ENCODE measurements around the gene CKAP4.

CKAP4 gene

GRCh38 chr12:106233011-106233410, 14.8 kb downstream of the CKAP4 start:
- DNase-seq, result no peak
- no peaks in the 10 kb centered on the region for H3K9me3 ChIP-seq (replicated peaks; ENCODE audit: insufficient read depth, low read length)
- H3K36me3 ChIP-seq (replicated peaks; ENCODE audit: insufficient read depth, low read length), result no peaks in the 10 kb centered on the region
- TF ChIP-seq EZH2 (optimal IDR thresholded peaks at IDR 0.05; ENCODE audit: low read depth, low read length) (no peak), EZH2phosphoT487 (IDR thresholded peaks at IDR 0.05; ENCODE audit: low read length) (no peak)
- TF ChIP-seq, protein P1, sequence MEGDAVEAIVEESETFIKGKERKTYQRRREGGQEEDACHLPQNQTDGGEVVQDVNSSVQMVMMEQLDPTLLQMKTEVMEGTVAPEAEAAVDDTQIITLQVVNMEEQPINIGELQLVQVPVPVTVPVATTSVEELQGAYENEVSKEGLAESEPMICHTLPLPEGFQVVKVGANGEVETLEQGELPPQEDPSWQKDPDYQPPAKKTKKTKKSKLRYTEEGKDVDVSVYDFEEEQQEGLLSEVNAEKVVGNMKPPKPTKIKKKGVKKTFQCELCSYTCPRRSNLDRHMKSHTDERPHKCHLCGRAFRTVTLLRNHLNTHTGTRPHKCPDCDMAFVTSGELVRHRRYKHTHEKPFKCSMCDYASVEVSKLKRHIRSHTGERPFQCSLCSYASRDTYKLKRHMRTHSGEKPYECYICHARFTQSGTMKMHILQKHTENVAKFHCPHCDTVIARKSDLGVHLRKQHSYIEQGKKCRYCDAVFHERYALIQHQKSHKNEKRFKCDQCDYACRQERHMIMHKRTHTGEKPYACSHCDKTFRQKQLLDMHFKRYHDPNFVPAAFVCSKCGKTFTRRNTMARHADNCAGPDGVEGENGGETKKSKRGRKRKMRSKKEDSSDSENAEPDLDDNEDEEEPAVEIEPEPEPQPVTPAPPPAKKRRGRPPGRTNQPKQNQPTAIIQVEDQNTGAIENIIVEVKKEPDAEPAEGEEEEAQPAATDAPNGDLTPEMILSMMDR (IDR thresholded peaks at IDR 0.05; ENCODE audit: low read length), result no peak
- no peaks in the 10 kb centered on the region for H4K20me1 ChIP-seq (ENCODE audit: insufficient read depth, low read length)
- no peak overlapping the region for H2AFZ ChIP-seq (ENCODE audit: low read length)
- no peaks in the 10 kb centered on the region for H3K79me2 ChIP-seq (ENCODE audit: low read length)
- no peaks in the 10 kb centered on the region for H3F3A ChIP-seq (ENCODE audit: insufficient read depth, low read length)
- H3K4me2 ChIP-seq (ENCODE audit: low read depth, low read length), result no peak overlapping the region
- no peaks in the 10 kb centered on the region for H3K4me1 ChIP-seq (ENCODE audit: low read length)
- no peaks in the 10 kb centered on the region for H3K27me3 ChIP-seq (replicated peaks; ENCODE audit: insufficient read depth, low read length)
- H3K4me3 ChIP-seq (ENCODE audit: low read length), result no peak overlapping the region
- H3K9me2 ChIP-seq (replicated peaks; ENCODE audit: insufficient read depth, low read length), result no peaks in the 10 kb centered on the region
- H3K9ac ChIP-seq (ENCODE audit: low read length), result no peak overlapping the region
- H3K27ac ChIP-seq (ENCODE audit: low read length), result no peak overlapping the region

DNA sequence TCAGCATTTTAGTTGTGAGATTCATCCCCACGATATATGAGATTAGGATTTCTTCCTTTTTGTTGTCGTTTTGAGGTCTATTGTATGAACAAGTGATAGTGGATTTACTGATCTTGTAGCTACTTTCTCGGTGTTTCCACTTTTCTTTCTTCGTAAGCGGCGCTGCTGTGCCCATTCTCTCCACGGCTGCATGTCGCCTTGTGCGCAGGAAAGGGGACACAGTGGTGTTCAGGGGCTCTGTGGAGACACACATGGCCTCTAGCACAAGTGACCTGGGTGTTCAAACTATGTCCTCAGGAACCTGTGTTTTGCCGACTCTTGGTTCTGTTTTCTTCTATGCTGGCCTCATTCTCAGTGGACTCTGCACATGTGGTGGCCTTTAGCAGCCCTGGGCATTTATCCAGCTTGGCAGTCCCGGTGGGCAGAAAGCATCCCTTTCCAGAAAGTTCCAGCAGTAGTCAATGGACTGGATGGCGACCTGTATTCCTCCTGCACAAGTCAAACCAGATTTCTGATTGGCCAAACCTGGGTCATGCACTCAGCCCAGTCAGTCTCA, 18.7 kb downstream of the CKAP4 start:
- Histone ChIP-seq H3K79me2 (ENCODE audit: low read length) (no peaks in the 10 kb centered on the region), H2AFZ (ENCODE audit: low read length) (no peak overlapping the region), H3K9me2 (replicated peaks; ENCODE audit: insufficient read depth, low read length) (no peaks in the 10 kb centered on the region), H3K4me2 (ENCODE audit: low read depth, low read length) (no peak overlapping the region), H3K9me3 (replicated peaks; ENCODE audit: insufficient read depth, low read length) (no peaks in the 10 kb centered on the region), H3K9ac (ENCODE audit: low read length) (no peak overlapping the region), H3K27me3 (replicated peaks; ENCODE audit: insufficient read depth, low read length) (no peaks in the 10 kb centered on the region), H3K36me3 (replicated peaks; ENCODE audit: insufficient read depth, low read length) (no peaks in the 10 kb centered on the region), H3K4me1 (ENCODE audit: low read length) (0 out of 2 replicates have a peak, but pooled peaks cover 8% of the 10 kb centered on the region), H3K27ac (ENCODE audit: low read length) (no peak overlapping the region), H4K20me1 (ENCODE audit: insufficient read depth, low read length) (no peaks in the 10 kb centered on the region), H3F3A (ENCODE audit: insufficient read depth, low read length) (no peaks in the 10 kb centered on the region), H3K4me3 (ENCODE audit: low read length) (no peak overlapping the region)
- DNase-seq, result no peak
- TF ChIP-seq, protein P1 (IDR thresholded peaks at IDR 0.05; ENCODE audit: low read length), result no peak
- TF ChIP-seq EZH2 (optimal IDR thresholded peaks at IDR 0.05; ENCODE audit: low read depth, low read length), result no peak
- TF ChIP-seq EZH2phosphoT487 (IDR thresholded peaks at IDR 0.05; ENCODE audit: low read length), result no peak

DNA sequence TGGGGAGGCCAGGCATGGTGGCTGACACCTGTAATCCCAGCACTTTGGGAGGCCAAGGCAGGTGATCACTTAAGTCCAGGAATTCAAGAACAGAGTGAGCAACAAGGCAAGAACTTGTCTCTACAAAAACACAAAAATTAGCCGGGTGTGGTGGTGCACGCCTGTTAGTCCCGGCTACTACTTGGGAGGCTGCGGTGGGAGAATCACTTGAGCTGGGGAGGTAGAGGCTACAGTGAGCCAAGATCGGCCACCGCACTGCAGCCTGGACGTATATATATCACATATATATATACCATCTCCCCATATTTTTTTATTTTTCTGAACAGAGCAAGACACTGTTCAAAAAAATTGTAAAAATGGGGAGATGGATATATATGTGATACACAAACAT, 19.5 kb downstream of the CKAP4 start:
- no peak overlapping the region for H3K4me2 ChIP-seq (ENCODE audit: low read depth, low read length)
- no peaks in the 10 kb centered on the region for H3K9me2 ChIP-seq (replicated peaks; ENCODE audit: insufficient read depth, low read length)
- H3K4me1 ChIP-seq (ENCODE audit: low read length), result 0 out of 2 replicates have a peak, but pooled peaks cover 8% of the 10 kb centered on the region
- no peaks in the 10 kb centered on the region for H3K27me3 ChIP-seq (replicated peaks; ENCODE audit: insufficient read depth, low read length)
- no peaks in the 10 kb centered on the region for H4K20me1 ChIP-seq (ENCODE audit: insufficient read depth, low read length)
- H3K27ac ChIP-seq (ENCODE audit: low read length), result no peak overlapping the region
- H3F3A ChIP-seq (ENCODE audit: insufficient read depth, low read length), result no peaks in the 10 kb centered on the region
- TF ChIP-seq, protein P1 (IDR thresholded peaks at IDR 0.05; ENCODE audit: low read length), result no peak
- no peak for TF ChIP-seq EZH2phosphoT487 (IDR thresholded peaks at IDR 0.05; ENCODE audit: low read length)
- no peak for TF ChIP-seq EZH2 (optimal IDR thresholded peaks at IDR 0.05; ENCODE audit: low read depth, low read length)
- H3K9ac ChIP-seq (ENCODE audit: low read length), result no peak overlapping the region
- H3K4me3 ChIP-seq (ENCODE audit: low read length), result no peak overlapping the region
- H3K9me3 ChIP-seq (replicated peaks; ENCODE audit: insufficient read depth, low read length), result no peaks in the 10 kb centered on the region
- no peaks in the 10 kb centered on the region for H3K79me2 ChIP-seq (ENCODE audit: low read length)
- H2AFZ ChIP-seq (ENCODE audit: low read length), result no peak overlapping the region
- no peak for DNase-seq
- H3K36me3 ChIP-seq (replicated peaks; ENCODE audit: insufficient read depth, low read length), result no peaks in the 10 kb centered on the region
